HEK293T (cell line): Measurements from ENCODE around the gene USP15.

Source experiments
- CTCF ChIA-PET: fragments of 350-600 bp; formaldehyde crosslinking; extraction: SDS; loops from one replicate; lab custom pipeline; 2021; ENCODE audit warnings: antibody characterized with exemption, inconsistent platforms; lab: Yijun Ruan, JAX
- POLR2A ChIA-PET: fragments of 350-600 bp; formaldehyde crosslinking; extraction: SDS; loops from one replicate; lab custom pipeline; 2020; ENCODE audit warnings: antibody characterized with exemption, inconsistent platforms; lab: Yijun Ruan, JAX
- DNase-seq: peaks from one replicate; pipeline ENCODE4 v3.0.0; 2012; ENCODE audit warnings: mixed read lengths; ENCODE audit errors: extremely low spot score
- ARNT ChIP-seq: fragments of 450-650 bp; IDR thresholded peaks from 2 replicates; pipeline ENCODE4 v1.6.1; 2017; ENCODE audit warnings: mild to moderate bottlenecking
- BHLHE40 ChIP-seq: fragments of 450-650 bp; IDR thresholded peaks from 2 replicates; pipeline ENCODE4 v1.6.1; 2016; ENCODE audit warnings: mild to moderate bottlenecking, moderate library complexity, borderline replicate concordance
- CTBP1 ChIP-seq: fragments of 450-650 bp; IDR thresholded peaks from 2 replicates; pipeline ENCODE4 v1.6.1; 2016; ENCODE audit warnings: borderline replicate concordance
- ELF4 ChIP-seq: fragments of 450-650 bp; IDR thresholded peaks from 2 replicates; pipeline ENCODE4 v1.6.1; 2017; ENCODE audit warnings: antibody characterized with exemption
- FOXA1 ChIP-seq: fragments of 450-650 bp; IDR thresholded peaks from 2 replicates; pipeline ENCODE4 v1.6.1; 2016; ENCODE audit warnings: mild to moderate bottlenecking
- FOXK2 ChIP-seq: fragments of 450-650 bp; IDR thresholded peaks from 2 replicates; pipeline ENCODE4 v1.6.1; 2016; ENCODE audit warnings: mild to moderate bottlenecking
- FOXM1 ChIP-seq: fragments of 450-650 bp; IDR thresholded peaks from 2 replicates; pipeline ENCODE4 v1.6.1; 2017; ENCODE audit warnings: mild to moderate bottlenecking, borderline replicate concordance
- HDGF ChIP-seq: fragments of 450-650 bp; IDR thresholded peaks from 2 replicates; pipeline ENCODE4 v1.6.1; 2017; ENCODE audit warnings: antibody characterized with exemption, borderline replicate concordance
- L3MBTL2 ChIP-seq: fragments of 450-650 bp; conservative IDR thresholded peaks from 2 replicates; pipeline ENCODE4 v1.6.1; 2016; ENCODE audit warnings: mild to moderate bottlenecking
- LEF1 ChIP-seq: fragments of 450-650 bp; IDR thresholded peaks from 2 replicates; pipeline ENCODE4 v1.6.1; 2017; ENCODE audit warnings: mild to moderate bottlenecking, borderline replicate concordance
- NFRKB ChIP-seq: fragments of 450-650 bp; IDR thresholded peaks from 2 replicates; pipeline ENCODE4 v1.6.1; 2016; ENCODE audit warnings: mild to moderate bottlenecking, moderate library complexity
- SP1 ChIP-seq: fragments of 450-650 bp; IDR thresholded peaks from 2 replicates; pipeline ENCODE4 v1.6.1; 2017
- SUZ12 ChIP-seq: fragments of 450-650 bp; IDR thresholded peaks from 2 replicates; pipeline ENCODE4 v1.6.1; 2016; ENCODE audit warnings: mild to moderate bottlenecking
- TARDBP ChIP-seq: fragments of 450-650 bp; IDR thresholded peaks from 2 replicates; pipeline ENCODE4 v1.6.1; 2016
- ZNF384 ChIP-seq: fragments of 450-650 bp; IDR thresholded peaks from 2 replicates; pipeline ENCODE4 v1.6.1; 2016
- TF ChIP-seq, protein P1 (sequence below): fragments of 450-650 bp; IDR thresholded peaks from 2 replicates; pipeline ENCODE4 v1.6.1; 2016

The USP15 gene

DNA sequence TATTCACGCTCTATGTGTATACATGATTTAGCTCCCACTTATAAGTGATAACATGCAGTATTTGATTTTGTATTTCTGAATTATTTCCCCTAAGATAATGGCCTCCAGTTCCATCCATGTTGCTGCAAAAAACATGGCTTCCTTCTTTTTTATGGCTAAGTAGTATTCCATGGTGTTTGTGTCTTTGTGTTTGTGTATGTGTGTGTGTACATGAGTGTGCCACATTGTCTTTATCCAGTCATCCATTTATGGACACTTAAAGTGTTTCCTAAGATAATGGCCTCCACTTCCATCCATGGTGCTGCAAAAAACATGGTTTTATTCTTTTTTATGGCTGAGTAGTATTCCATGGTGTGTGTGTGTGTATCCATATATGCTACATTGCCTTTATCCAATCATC lies 25.1 kb downstream of the USP15 start:
- no peak for DNase-seq
- TF ChIP-seq L3MBTL2 = no peak
- no peak for TF ChIP-seq ZNF384
- no peak for TF ChIP-seq ARNT
- no peak for TF ChIP-seq BHLHE40
- TF ChIP-seq LEF1 = no peak
- TF ChIP-seq, protein P1, sequence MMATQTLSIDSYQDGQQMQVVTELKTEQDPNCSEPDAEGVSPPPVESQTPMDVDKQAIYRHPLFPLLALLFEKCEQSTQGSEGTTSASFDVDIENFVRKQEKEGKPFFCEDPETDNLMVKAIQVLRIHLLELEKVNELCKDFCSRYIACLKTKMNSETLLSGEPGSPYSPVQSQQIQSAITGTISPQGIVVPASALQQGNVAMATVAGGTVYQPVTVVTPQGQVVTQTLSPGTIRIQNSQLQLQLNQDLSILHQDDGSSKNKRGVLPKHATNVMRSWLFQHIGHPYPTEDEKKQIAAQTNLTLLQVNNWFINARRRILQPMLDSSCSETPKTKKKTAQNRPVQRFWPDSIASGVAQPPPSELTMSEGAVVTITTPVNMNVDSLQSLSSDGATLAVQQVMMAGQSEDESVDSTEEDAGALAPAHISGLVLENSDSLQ = no peak
- no peak for TF ChIP-seq FOXA1
- no peak for TF ChIP-seq FOXK2
- TF ChIP-seq NFRKB = no peak
- TF ChIP-seq ELF4 = no peak
- TF ChIP-seq HDGF = no peak
- TF ChIP-seq TARDBP = no peak
- no peak for TF ChIP-seq FOXM1
- TF ChIP-seq CTBP1 = no peak
- TF ChIP-seq SUZ12 = no peak
- no peak for TF ChIP-seq SP1
- ChIA-PET POLR2A (no interaction called here), CTCF (no interaction called here)

DNA sequence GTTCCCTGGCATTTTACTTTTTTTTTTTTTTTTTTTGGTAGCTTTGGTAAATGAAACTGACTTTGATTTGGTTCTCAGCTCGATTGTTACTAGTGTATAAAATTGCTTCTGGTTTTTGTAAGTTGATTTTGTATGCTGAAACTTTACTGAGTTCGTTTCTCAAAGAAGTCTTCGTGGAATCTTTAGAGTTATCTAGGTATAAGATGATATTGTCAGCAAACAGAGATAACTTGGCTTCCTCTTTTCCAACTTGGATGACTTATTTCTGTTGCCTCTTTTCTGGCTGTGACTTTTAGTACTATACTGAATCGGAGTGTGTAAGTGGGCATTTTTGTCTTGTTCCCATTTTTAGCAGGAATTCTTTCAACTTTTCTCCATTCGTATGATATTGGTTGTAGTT lies 28.1 kb downstream of the USP15 start:
- DNase-seq = no peak
- CTCF ChIA-PET = interaction anchor here (0.6 kb wide), 1 partner anchor 183 kb away, joined by 4 read pairs; no protein-coding TSS in a partner anchor
- no peak for TF ChIP-seq LEF1
- TF ChIP-seq FOXK2 = no peak
- no peak for TF ChIP-seq TARDBP
- no peak for TF ChIP-seq ARNT
- TF ChIP-seq FOXM1 = no peak
- TF ChIP-seq, protein P1 = no peak
- no peak for TF ChIP-seq ZNF384
- TF ChIP-seq HDGF = no peak
- no peak for TF ChIP-seq BHLHE40
- TF ChIP-seq SP1 = no peak
- TF ChIP-seq NFRKB = no peak
- TF ChIP-seq L3MBTL2 = no peak
- no peak for TF ChIP-seq FOXA1
- POLR2A ChIA-PET = no interaction called here

DNA sequence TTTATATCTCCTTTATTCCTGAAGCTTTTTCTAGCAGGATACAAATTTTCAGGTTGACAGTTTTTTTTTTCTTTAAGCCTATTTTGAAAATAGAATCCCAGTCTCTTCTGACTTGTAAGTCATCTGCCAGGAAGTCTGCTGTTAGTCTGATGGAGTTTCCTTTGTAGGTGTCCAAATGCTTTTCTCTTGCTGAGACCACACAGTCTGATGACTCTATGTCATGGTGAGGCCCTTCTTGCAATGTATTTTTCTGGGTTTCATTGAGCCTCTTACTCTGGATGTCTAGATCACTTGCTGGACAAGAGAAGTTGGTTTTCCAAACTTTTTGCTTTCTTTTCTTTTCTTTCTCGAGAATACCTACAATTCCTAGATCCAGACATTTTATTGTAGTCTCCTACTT lies 30.6 kb downstream of the USP15 start:
- TF ChIP-seq FOXM1 (no peak), ZNF384 (no peak), ARNT (no peak), FOXK2 (no peak), ELF4 (no peak)

DNA sequence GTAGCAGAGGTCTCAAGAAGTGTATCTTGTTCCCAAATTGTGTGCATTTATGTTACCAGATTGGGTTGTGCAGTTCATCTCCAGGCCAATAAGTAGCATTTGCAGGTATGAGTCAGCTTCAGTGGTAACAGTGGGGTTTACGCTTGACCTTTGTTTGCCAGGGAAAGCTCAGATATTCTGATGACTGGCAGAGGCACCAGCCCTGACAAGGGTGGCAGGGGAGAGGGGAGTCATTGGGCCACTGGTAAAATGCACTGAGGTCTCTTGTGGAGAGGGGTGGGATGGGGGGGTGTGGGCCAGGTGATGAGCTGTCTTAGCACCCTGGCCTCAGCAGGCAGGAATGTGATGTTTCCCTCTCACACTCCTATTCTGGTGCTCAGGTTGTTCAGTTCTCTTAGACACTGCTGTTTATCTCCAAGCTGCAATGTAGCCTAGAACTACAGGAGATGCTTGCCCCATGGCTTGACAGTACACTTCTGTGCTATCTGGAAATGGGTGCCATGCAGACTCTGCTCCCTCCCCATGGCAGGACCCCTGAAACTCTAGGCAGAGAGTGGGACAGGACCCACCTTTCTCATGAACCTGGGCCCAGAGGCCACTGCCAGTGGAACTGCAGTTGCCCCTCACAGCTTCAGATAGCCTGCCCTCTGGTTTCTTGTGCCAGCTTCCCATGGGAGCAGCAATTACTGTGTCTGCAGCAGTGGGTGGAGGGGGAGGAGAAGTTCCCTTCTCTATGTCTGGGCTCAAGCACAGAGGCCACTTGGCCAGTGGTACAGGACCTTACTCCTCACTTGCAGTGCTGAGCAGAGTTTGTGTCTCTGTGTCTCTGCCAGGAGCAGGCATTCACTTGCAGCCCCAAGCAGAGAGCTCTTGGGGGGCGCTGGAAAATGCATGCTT lies 31.9 kb downstream of the USP15 start:
- POLR2A ChIA-PET = no interaction called here
- CTCF ChIA-PET = no interaction called here
- DNase-seq = no peak
- no peak for TF ChIP-seq SUZ12
- TF ChIP-seq ELF4 = no peak

More for the DNA sequence above, 30.6 kb downstream of the USP15 start:
- CTCF ChIA-PET = no interaction called here
- POLR2A ChIA-PET = no interaction called here
- no peak for DNase-seq

DNA sequence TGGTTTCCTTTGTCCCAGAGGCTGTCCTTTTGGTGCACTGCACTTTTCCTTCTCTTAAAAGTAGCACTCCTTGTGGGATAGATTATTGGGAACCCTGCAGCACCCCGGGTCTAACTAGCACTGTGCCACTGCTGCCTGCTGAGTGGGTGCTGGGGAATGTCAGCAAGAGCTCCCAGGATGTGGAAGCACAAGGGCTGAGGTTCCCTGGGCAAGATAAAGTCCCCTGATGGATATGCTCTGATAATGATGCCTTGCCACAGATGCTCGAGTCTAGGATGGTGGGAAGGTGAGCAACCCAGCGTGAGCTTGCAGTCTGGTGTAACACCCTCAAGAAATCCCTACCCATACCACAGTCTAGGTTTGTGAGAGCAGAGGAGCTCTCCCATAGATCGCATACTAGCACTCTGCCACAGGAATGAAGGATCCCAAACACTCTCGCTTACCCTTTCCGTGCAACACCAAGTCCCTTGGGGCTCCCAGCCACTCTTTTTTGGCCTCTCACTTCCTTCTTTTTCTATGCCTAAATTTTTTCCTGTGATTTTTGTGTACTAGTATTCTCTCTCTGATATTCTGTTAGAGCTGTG lies 32.6 kb downstream of the USP15 start:
- TF ChIP-seq CTBP1 (no peak), NFRKB (no peak), ZNF384 (no peak), BHLHE40 (no peak), SP1 (no peak), ELF4 (no peak)
- TF ChIP-seq, protein P1 = no peak
- ChIA-PET CTCF (no interaction called here), POLR2A (no interaction called here)
- no peak for DNase-seq

DNA sequence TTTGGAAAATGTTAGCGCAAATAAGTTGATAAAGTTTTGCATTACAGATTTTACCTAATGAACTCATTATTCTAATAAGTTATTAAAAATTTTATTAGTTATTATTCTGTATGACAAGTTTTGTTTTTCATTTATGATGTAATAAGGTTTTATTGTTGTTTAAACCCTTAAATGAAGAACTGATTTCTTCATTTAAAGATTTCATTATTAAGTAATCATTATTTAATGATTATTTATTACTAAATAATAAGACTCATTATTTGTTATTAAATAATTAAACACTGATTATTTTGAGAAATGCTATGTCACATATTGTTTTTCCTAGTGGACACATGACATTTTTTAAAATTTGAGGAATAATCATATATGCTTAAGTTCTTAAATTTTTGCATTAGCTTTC lies 34.2 kb downstream of the USP15 start:
- ChIA-PET CTCF (no interaction called here), POLR2A (no interaction called here)
- DNase-seq = no peak
- TF ChIP-seq ARNT = no peak
- no peak for TF ChIP-seq FOXK2
- no peak for TF ChIP-seq LEF1
- TF ChIP-seq SP1 = no peak
